ENCODE results near the gene CPA5.
A peak's percentile ranks its signal among the peaks of the same experiment; 100 is the strongest.

CPA5 gene

GRCh38 chr7:130379921-130380860 lies 35.6 kb downstream of the CPA5 start, which contains the start of gene CPA1:
TSS of gene CPA1 (plus strand) at chr7:130380494. CDS start at chr7:130380521, 27 bp downstream.
- no peak for DNase-seq

- no peak for DNase-seq
These were observed 36.3 kb downstream of the CPA5 start for GRCh38 chr7:130380861-130381455.

GRCh38 chr7:130381468-130382312 lies 37.1 kb downstream of the CPA5 start:
- DNase-seq, result no peak

GRCh38 chr7:130383187-130383980 lies 38.8 kb downstream of the CPA5 start:
- no peak for DNase-seq

- no peak for DNase-seq
These were observed 39.8 kb downstream of the CPA5 start for GRCh38 chr7:130384371-130384801.

GRCh38 chr7:130384841-130385599 lies 40.4 kb downstream of the CPA5 start:
- no peak for DNase-seq

- no peak for DNase-seq
These were observed 41.0 kb downstream of the CPA5 start for GRCh38 chr7:130385600-130386066.

GRCh38 chr7:130386876-130387275 lies 42.3 kb downstream of the CPA5 start:
- no peak for DNase-seq

- no peak for DNase-seq
These were observed 42.7 kb downstream of the CPA5 start for GRCh38 chr7:130387306-130387627.

- no peak for DNase-seq
These were observed 43.2 kb downstream of the CPA5 start for GRCh38 chr7:130387628-130388403.

GRCh38 chr7:130388671-130389070 lies 44.1 kb downstream of the CPA5 start:
- DNase-seq, result no peak

- DNase-seq, result no peak
These were observed 45.9 kb downstream of the CPA5 start for GRCh38 chr7:130390486-130390885.

- no peak for DNase-seq
These were observed 48.5 kb downstream of the CPA5 start for GRCh38 chr7:130393101-130393561.

- DNase-seq, result no peak
These were observed 49.3 kb downstream of the CPA5 start for GRCh38 chr7:130393841-130394411.

GRCh38 chr7:130394421-130395195 lies 50.0 kb downstream of the CPA5 start:
- DNase-seq, result peak in 1 of 2 donors; percentile 69

GRCh38 chr7:130395421-130395820 lies 50.8 kb downstream of the CPA5 start:
- no peak for DNase-seq

- no peak for DNase-seq
These were observed 51.5 kb downstream of the CPA5 start for GRCh38 chr7:130396109-130396508.

GRCh38 chr7:130397051-130397757 lies 52.6 kb downstream of the CPA5 start:
- no peak for DNase-seq

GRCh38 chr7:130397758-130398073 lies 53.1 kb downstream of the CPA5 start:
- no peak for DNase-seq

All from bone marrow (tissue), 2 donors.